HG03565 (cell line): ENCODE results near the gene EXOC4.
"Not testable (repeated sequence)": the region's sequence is repeated elsewhere in the genome, so short reads cannot be mapped to it uniquely, and the experiment has no call there.

Experiments used
- ATAC-seq: cut with Tn5 transposase; IDR thresholded peaks from one replicate; pipeline ENCODE4 v1.9.1; 2021; ENCODE audit warnings: mild to moderate bottlenecking, moderate library complexity; ENCODE audit not compliant: unreplicated experiment

EXOC4 gene

GRCh38 chr7:133252858-133253518 lies at the start of gene EXOC4:
Gene EXOC4 (plus strand): TSS chr7:133253078.
- peak; percentile 98 for ATAC-seq

GRCh38 chr7:133203490-133203889 lies 49.4 kb upstream of the EXOC4 start:
- ATAC-seq, result no peak

- no peak for ATAC-seq
Observed at GRCh38 chr7:133207687-133208086, 45.2 kb upstream of the EXOC4 start.

GRCh38 chr7:133210817-133211216 lies 42.1 kb upstream of the EXOC4 start:
- not testable (repeated sequence) for ATAC-seq

GRCh38 chr7:133213772-133214171 lies 39.1 kb upstream of the EXOC4 start:
- ATAC-seq, result not testable (repeated sequence)

GRCh38 chr7:133217773-133218172 lies 35.1 kb upstream of the EXOC4 start:
- no peak for ATAC-seq

GRCh38 chr7:133230591-133231194 lies 22.2 kb upstream of the EXOC4 start:
- no peak for ATAC-seq

- no peak for ATAC-seq
Observed at GRCh38 chr7:133233142-133233541, 19.7 kb upstream of the EXOC4 start.

GRCh38 chr7:133234961-133235875 lies 17.7 kb upstream of the EXOC4 start:
- ATAC-seq, result no peak

GRCh38 chr7:133237545-133237944 lies 15.3 kb upstream of the EXOC4 start:
- ATAC-seq, result no peak

GRCh38 chr7:133240302-133240701 lies 12.6 kb upstream of the EXOC4 start:
- ATAC-seq, result no peak

GRCh38 chr7:133246558-133246957 lies 6.3 kb upstream of the EXOC4 start:
- ATAC-seq, result no peak

GRCh38 chr7:133248901-133249300 lies 4.0 kb upstream of the EXOC4 start:
- no peak for ATAC-seq

GRCh38 chr7:133252506-133252857 lies 396 bp upstream of the EXOC4 start:
- no peak for ATAC-seq

- ATAC-seq, result no peak
Observed at GRCh38 chr7:133253519-133253875, 619 bp downstream of the EXOC4 start.

- no peak for ATAC-seq
Observed at GRCh38 chr7:133255486-133255885, 2.6 kb downstream of the EXOC4 start.

- no peak for ATAC-seq
Observed at GRCh38 chr7:133258174-133258573, 5.3 kb downstream of the EXOC4 start.

- ATAC-seq, result no peak
Observed at GRCh38 chr7:133265821-133266220, 12.9 kb downstream of the EXOC4 start.

GRCh38 chr7:133268355-133268754 lies 15.5 kb downstream of the EXOC4 start:
- ATAC-seq, result no peak

- ATAC-seq, result no peak
Observed at GRCh38 chr7:133272336-133272735, 19.5 kb downstream of the EXOC4 start.

GRCh38 chr7:133273227-133273626 lies 20.3 kb downstream of the EXOC4 start:
- ATAC-seq, result no peak

- ATAC-seq, result no peak
Observed at GRCh38 chr7:133274265-133274664, 21.4 kb downstream of the EXOC4 start.
